Measurements from ENCODE around the gene AGXT2.

The AGXT2 gene

DNA sequence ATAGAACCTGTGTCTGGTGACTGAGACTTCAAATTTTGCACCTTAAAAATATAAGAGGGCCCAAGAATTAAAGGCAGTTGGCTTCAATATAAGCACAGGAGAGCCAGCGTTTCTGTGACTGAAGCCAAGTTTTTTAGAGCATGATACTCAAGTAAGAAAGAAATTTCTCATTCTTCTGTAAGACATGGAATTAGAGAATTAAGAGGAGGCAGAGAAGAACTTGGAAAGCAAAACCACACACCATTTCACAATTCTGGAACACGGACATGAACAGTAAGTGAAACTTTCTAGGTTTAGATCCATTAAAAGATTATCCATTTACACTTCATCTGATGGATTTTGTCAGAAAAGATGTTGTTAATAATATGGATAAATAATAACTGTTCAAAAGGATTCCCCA is 8.9 kb upstream of the AGXT2 start:
- no peak for DNase-seq (ENCODE audit: low spot score)
- no peak for TF ChIP-seq CTCF (IDR thresholded peaks at IDR 0.05; ENCODE audit: extremely low read depth, missing control alignments)

DNA sequence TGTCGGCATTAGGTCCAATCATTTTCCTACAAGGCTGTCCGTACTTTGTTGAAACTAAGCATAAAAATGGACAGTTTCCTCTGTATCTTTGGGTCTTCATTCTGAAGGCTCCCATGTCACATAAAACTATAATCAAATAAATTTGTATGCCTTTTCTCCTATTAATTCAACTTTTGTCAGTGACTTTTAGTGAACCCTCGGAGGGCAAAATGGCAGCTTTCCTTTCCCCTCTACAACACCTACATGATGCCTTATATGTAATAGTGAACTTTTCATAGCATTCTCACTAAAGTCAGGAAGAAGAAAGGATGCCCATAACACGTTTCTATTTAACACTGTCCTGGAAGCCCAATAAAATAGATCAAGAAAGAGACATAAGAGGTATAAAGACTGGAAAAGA is 5.1 kb upstream of the AGXT2 start:
- no peak for DNase-seq (ENCODE audit: low spot score)
- no peak for TF ChIP-seq CTCF (IDR thresholded peaks at IDR 0.05; ENCODE audit: extremely low read depth, missing control alignments)

DNA sequence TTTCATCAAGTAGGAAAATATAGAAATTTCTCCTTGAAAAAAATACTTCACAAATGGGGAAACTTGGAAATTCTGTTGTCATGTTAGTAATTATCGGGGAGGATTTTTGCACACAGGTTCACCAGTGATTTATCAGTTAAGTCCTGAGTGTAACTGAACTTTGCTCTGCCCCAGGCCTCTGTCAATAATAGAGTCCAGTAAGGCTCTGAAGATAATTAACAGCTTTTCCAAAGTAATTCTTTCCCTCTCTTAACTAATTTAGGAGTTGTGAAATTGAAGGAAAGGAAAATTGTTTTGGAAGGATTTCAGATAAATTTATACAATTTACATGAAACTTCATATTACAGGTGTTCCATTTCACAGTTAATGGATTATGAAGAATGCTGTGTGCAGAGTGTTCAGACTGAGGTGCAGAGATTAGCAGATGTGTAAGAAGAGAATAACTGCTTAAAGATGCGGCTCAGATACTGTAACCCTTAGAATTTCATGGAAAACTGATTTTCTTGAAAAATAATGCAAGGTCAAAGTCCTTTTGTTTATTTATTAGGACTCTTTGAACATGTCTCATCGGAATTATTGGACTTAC is 2.9 kb upstream of the AGXT2 start:
- no peak for DNase-seq (ENCODE audit: low spot score)
- TF ChIP-seq CTCF (IDR thresholded peaks at IDR 0.05; ENCODE audit: extremely low read depth, missing control alignments), result no peak

DNA sequence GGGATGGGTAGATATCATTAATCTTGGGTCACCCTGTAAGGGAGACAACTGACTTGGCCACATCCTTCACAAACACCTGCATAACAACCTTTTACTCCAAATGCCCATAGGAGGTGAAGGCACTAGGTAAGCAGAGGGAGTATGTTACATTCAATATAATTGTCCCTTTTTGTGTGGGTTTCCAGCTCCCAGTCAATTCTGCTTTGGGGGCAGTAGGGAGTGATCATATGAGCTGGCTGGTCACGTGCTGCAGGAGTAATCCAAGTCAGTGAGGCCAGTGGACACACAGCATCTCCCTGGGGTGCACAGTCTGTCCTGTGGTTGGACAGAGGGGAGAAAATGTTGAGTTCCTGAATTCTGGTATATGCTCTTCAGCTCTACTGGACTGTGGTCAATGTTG is 1.2 kb upstream of the AGXT2 start:
- no peak for TF ChIP-seq CTCF (IDR thresholded peaks at IDR 0.05; ENCODE audit: extremely low read depth, missing control alignments)
- no peak for DNase-seq (ENCODE audit: low spot score)

- no peak for TF ChIP-seq CTCF (IDR thresholded peaks at IDR 0.05; ENCODE audit: extremely low read depth, missing control alignments)
- DNase-seq (ENCODE audit: low spot score), result no peak
Measured at GRCh38 chr5:35046774-35047173, 975 bp downstream of the AGXT2 start.

DNA sequence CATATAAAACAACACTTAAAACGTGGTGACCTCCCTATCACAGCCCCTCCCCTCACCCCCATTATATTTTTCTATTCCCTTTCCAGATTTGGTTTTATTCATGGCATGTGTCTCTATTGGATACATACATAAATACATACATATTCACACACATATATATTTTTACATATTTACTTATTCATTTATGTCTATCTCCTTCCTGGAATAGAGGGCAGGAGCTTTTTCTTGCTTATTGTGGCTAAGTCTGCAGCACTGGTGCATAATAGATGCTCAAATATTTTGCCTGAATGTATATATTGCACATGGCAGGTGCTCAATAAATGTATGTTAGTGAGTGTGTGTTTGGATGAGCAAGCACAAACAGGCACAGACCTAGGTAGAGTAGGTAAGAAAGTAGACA is 2.5 kb downstream of the AGXT2 start:
- TF ChIP-seq CTCF (IDR thresholded peaks at IDR 0.05; ENCODE audit: extremely low read depth, missing control alignments), result no peak
- no peak for DNase-seq (ENCODE audit: low spot score)

- DNase-seq (ENCODE audit: low spot score), result no peak
- TF ChIP-seq CTCF (IDR thresholded peaks at IDR 0.05; ENCODE audit: extremely low read depth, missing control alignments), result no peak
Measured at GRCh38 chr5:35044649-35045048, 3.1 kb downstream of the AGXT2 start.
